Measurements from ENCODE around the gene KPNB1. TPM values are rescaled to one million over a fixed set of nuclear protein-coding genes. Genes with fewer than 3 reads are reported as not detected.

KPNB1 gene
- polyA plus RNA-seq, 2 of the 4 experiments (the other 2 are of a cell fraction) = 315 to 358 TPM

DNA sequence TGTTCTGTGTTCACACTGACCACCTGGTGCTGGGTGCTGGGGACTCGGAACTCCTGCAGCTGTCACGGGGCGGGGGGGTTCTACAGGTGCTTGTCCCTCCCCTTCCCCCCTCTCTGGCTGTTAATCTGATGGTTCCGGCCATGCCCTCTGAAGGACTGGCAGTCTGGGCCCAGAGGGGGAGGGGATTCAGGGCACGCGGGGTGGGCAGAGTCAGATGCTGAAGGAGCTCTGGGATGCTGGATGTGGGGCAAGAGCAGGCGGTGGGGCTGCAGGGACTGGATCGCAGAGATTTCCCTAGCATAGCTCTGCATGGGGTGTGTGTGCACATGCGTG is 78.0 kb downstream of the KPNB1 start (continued):
- TF ChIP-seq ZFP36 (IDR thresholded peaks at IDR 0.05; ENCODE audit: borderline replicate concordance, partially characterized antibody) (no peak), EP300 (IDR thresholded peaks at IDR 0.05) (no peak), KDM1A (IDR thresholded peaks at IDR 0.05; ENCODE audit: low read depth) (no peak), RCOR1 (IDR thresholded peaks at IDR 0.05; ENCODE audit: low read depth, low read length) (no peak), NPAS2 (CRISPR knock-in tag; IDR thresholded peaks at IDR 0.05; ENCODE audit: borderline replicate concordance) (no peak), TP53 (CRISPR knock-in tag; IDR thresholded peaks at IDR 0.05) (no peak), PHF8 (IDR thresholded peaks at IDR 0.05; ENCODE audit: borderline replicate concordance, low read depth) (no peak), ESRRA (IDR thresholded peaks at IDR 0.05; ENCODE audit: borderline replicate concordance, low read length) (no peak), POLR2A (IDR thresholded peaks at IDR 0.05; ENCODE audit: low read length) (no peak)
- TF ChIP-seq, protein P1, sequence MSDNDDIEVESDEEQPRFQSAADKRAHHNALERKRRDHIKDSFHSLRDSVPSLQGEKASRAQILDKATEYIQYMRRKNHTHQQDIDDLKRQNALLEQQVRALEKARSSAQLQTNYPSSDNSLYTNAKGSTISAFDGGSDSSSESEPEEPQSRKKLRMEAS (IDR thresholded peaks at IDR 0.05) = no peak
- TF ChIP-seq, protein P2, sequence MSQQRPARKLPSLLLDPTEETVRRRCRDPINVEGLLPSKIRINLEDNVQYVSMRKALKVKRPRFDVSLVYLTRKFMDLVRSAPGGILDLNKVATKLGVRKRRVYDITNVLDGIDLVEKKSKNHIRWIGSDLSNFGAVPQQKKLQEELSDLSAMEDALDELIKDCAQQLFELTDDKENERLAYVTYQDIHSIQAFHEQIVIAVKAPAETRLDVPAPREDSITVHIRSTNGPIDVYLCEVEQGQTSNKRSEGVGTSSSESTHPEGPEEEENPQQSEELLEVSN (IDR thresholded peaks at IDR 0.05; ENCODE audit: borderline replicate concordance, low read depth) = no peak
- TF ChIP-seq, protein P3, sequence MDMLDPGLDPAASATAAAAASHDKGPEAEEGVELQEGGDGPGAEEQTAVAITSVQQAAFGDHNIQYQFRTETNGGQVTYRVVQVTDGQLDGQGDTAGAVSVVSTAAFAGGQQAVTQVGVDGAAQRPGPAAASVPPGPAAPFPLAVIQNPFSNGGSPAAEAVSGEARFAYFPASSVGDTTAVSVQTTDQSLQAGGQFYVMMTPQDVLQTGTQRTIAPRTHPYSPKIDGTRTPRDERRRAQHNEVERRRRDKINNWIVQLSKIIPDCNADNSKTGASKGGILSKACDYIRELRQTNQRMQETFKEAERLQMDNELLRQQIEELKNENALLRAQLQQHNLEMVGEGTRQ (IDR thresholded peaks at IDR 0.05) = no peak
- TF ChIP-seq, protein P4, sequence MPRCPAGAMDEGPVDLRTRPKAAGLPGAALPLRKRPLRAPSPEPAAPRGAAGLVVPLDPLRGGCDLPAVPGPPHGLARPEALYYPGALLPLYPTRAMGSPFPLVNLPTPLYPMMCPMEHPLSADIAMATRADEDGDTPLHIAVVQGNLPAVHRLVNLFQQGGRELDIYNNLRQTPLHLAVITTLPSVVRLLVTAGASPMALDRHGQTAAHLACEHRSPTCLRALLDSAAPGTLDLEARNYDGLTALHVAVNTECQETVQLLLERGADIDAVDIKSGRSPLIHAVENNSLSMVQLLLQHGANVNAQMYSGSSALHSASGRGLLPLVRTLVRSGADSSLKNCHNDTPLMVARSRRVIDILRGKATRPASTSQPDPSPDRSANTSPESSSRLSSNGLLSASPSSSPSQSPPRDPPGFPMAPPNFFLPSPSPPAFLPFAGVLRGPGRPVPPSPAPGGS (IDR thresholded peaks at IDR 0.05) = no peak

DNA sequence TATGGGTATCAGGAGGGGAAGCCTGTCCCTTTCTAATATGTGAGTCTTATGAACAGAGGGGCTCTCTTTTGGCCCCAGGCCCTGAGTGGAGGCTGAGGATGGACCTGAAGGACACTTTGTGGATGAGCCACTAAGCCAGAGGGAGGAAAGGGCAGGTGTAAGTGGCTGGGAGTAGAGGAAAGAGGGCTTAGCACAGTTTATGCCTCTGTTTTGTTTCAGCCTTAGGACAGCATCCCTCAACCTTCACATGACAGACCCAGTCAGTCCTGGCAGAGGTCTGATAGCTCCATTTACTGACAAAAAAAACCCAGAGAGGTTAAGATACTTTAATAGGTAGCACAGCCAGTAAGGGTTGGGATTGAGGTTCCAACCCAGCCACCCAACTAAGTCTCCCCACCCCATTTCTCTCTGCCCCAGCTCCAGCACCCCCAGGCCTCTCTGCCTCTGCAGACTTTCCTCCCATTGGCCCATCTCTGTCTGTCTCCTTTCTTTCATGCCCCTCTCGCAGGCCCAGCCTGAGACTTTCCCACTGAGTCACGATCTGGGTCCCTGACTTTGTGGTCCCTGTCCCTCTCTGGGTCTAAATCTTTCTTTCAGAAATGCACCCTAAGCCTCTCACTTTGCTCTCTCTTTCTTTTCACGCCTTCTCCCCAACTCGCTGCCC is 78.6 kb downstream of the KPNB1 start:
- H3K4me3 ChIP-seq = no peak overlapping the region
- 69% methylated on average over 4 of the region's 4 CpGs for WGBS (ENCODE audit: missing lambda C conversion rate)
- H3K9me3 ChIP-seq = no peaks in the 10 kb centered on the region
- no peak overlapping the region for H3K27ac ChIP-seq
- 0 out of 3 replicates have a peak, but pooled peaks cover 4% of the 10 kb centered on the region for H3K4me1 ChIP-seq
- H3K4me2 ChIP-seq = no peak overlapping the region
- no peak for FAIRE-seq
- CTCF ChIA-PET = interaction anchor here (1.1 to 11.2 kb wide), 8 partner anchors 14 to 78 kb away, joined by 3 to 87 read pairs (median 4); no protein-coding TSS in a partner anchor
- POLR2A ChIA-PET = no interaction called here
- DNase-seq (ENCODE audit: low read depth in 1 of 2, low spot score in 1 of 2) = no peak
- TF ChIP-seq NPAS2 (CRISPR knock-in tag; IDR thresholded peaks at IDR 0.05; ENCODE audit: borderline replicate concordance) = no peak
- TF ChIP-seq JUN (IDR thresholded peaks at IDR 0.05) = no peak
- TF ChIP-seq, protein P4 (IDR thresholded peaks at IDR 0.05) = no peak
- TF ChIP-seq BHLHE40 (IDR thresholded peaks at IDR 0.05; ENCODE audit: low read depth, low read length) = no peak
- TF ChIP-seq ZNF302 (CRISPR knock-in tag; IDR thresholded peaks at IDR 0.05) = no peak
- TF ChIP-seq, protein P3 (IDR thresholded peaks at IDR 0.05) = no peak
- TF ChIP-seq, protein P1 (IDR thresholded peaks at IDR 0.05) = no peak
- no peak for TF ChIP-seq CBX2 (IDR thresholded peaks at IDR 0.05; ENCODE audit: borderline replicate concordance, low read depth)
- no peak for TF ChIP-seq NFE2L2 (conservative IDR thresholded peaks at IDR 0.05; ENCODE audit: low read length)
- TF ChIP-seq, protein P5, sequence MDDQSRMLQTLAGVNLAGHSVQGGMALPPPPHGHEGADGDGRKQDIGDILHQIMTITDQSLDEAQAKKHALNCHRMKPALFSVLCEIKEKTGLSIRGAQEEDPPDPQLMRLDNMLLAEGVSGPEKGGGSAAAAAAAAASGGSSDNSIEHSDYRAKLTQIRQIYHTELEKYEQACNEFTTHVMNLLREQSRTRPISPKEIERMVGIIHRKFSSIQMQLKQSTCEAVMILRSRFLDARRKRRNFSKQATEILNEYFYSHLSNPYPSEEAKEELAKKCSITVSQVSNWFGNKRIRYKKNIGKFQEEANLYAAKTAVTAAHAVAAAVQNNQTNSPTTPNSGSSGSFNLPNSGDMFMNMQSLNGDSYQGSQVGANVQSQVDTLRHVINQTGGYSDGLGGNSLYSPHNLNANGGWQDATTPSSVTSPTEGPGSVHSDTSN (IDR thresholded peaks at IDR 0.05) = no peak
- no peak for TF ChIP-seq CEBPB (IDR thresholded peaks at IDR 0.05)
- no peak for TF ChIP-seq EHF (CRISPR knock-in tag; IDR thresholded peaks at IDR 0.05)
- TF ChIP-seq MYC (IDR thresholded peaks at IDR 0.05; ENCODE audit: borderline replicate concordance, low read length) = no peak
- TF ChIP-seq ZC3H11A (IDR thresholded peaks at IDR 0.05) = no peak
- TF ChIP-seq, protein P6, sequence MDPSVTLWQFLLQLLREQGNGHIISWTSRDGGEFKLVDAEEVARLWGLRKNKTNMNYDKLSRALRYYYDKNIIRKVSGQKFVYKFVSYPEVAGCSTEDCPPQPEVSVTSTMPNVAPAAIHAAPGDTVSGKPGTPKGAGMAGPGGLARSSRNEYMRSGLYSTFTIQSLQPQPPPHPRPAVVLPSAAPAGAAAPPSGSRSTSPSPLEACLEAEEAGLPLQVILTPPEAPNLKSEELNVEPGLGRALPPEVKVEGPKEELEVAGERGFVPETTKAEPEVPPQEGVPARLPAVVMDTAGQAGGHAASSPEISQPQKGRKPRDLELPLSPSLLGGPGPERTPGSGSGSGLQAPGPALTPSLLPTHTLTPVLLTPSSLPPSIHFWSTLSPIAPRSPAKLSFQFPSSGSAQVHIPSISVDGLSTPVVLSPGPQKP (IDR thresholded peaks at IDR 0.05; ENCODE audit: low read depth, low read length) = no peak
- no peak for TF ChIP-seq FOSB (CRISPR knock-in tag; IDR thresholded peaks at IDR 0.05)
- TF ChIP-seq KDM5A (IDR thresholded peaks at IDR 0.05) = no peak
- TF ChIP-seq CHD4 (IDR thresholded peaks at IDR 0.05; ENCODE audit: borderline replicate concordance) = no peak
- TF ChIP-seq HOXB5 (CRISPR knock-in tag; IDR thresholded peaks at IDR 0.05) = no peak
- no peak for TF ChIP-seq POLR2AphosphoS2 (conservative IDR thresholded peaks at IDR 0.05; ENCODE audit: low read length)
- no peak for ATAC-seq

Data from A549 (cell line).